Measurements from ENCODE around the gene SLC12A5.

Gene SLC12A5

DNA sequence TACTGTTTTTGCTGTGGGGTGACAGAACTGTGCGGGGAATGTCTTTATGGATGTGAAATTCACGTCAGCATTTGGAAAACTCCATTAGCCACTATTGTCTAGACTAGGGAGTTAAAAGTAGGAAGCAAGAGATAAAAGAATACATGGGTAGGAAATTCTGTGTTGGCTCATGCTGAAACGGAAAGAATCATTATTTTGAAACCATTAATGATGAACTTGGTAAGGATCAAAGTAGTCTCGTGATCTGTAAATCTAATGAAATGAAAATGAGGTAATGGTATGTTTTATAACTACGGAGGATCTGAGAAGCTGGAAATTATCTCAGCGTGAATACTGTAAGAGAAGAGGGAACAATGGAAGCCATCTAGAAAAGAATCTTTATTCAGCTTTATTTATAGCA is 78.0 kb downstream of the SLC12A5 start:
- in situ Hi-C loops (cut with MboI; ENCODE audit: low pct_unique_long_range_greater_than_20kb, low sequenced_read_pairs, unreplicated experiment): no loop called here
- DNase-seq (ENCODE audit: low spot score): no peak
- TF ChIP-seq, protein P1, sequence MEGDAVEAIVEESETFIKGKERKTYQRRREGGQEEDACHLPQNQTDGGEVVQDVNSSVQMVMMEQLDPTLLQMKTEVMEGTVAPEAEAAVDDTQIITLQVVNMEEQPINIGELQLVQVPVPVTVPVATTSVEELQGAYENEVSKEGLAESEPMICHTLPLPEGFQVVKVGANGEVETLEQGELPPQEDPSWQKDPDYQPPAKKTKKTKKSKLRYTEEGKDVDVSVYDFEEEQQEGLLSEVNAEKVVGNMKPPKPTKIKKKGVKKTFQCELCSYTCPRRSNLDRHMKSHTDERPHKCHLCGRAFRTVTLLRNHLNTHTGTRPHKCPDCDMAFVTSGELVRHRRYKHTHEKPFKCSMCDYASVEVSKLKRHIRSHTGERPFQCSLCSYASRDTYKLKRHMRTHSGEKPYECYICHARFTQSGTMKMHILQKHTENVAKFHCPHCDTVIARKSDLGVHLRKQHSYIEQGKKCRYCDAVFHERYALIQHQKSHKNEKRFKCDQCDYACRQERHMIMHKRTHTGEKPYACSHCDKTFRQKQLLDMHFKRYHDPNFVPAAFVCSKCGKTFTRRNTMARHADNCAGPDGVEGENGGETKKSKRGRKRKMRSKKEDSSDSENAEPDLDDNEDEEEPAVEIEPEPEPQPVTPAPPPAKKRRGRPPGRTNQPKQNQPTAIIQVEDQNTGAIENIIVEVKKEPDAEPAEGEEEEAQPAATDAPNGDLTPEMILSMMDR (IDR thresholded peaks at IDR 0.05; ENCODE audit: extremely low read depth, insufficient read depth, missing control alignments): no peak

- in situ Hi-C loops (cut with MboI; ENCODE audit: low pct_unique_long_range_greater_than_20kb, low sequenced_read_pairs, unreplicated experiment): no loop called here
- DNase-seq (ENCODE audit: low spot score): peak; percentile 57
- TF ChIP-seq, protein P1 (IDR thresholded peaks at IDR 0.05; ENCODE audit: extremely low read depth, insufficient read depth, missing control alignments): peak; percentile 34
Measured at GRCh38 chr20:46108435-46108841, 79.4 kb downstream of the SLC12A5 start.

- DNase-seq (ENCODE audit: low spot score): no peak
- in situ Hi-C loops (cut with MboI; ENCODE audit: low pct_unique_long_range_greater_than_20kb, low sequenced_read_pairs, unreplicated experiment): no loop called here
- TF ChIP-seq, protein P1 (IDR thresholded peaks at IDR 0.05; ENCODE audit: extremely low read depth, insufficient read depth, missing control alignments): no peak
Measured at GRCh38 chr20:46108976-46109375, 80.0 kb downstream of the SLC12A5 start.
